ENCODE results near the gene KLHL18.
"Not testable (repeated sequence)": the region's sequence is repeated elsewhere in the genome, so short reads cannot be mapped to it uniquely, and the experiment has no call there.

KLHL18 gene

GRCh38 chr3:47313341-47314055 is 30.8 kb downstream of the KLHL18 start:
- Histone ChIP-seq H3K9me3 (ENCODE audit: control insufficient read depth, low read length) (no peaks in the 10 kb centered on the region), H3K36me3 (ENCODE audit: control insufficient read depth, insufficient read depth, low read length) (no peaks in the 10 kb centered on the region), H3K27ac (ENCODE audit: insufficient read depth, low read depth, low read length, poor library complexity, severe bottlenecking) (no peak overlapping the region), H3K4me1 (ENCODE audit: control insufficient read depth, insufficient read depth, low read length) (no peaks in the 10 kb centered on the region), H3K27me3 (ENCODE audit: control insufficient read depth, insufficient read depth, low read length, poor library complexity, severe bottlenecking) (no peaks in the 10 kb centered on the region), H3K4me3 (ENCODE audit: insufficient read depth, low read depth, low read length) (no peak overlapping the region)
- 93 to 94% methylated on average over 1 of the region's 1 CpG for WGBS, 2 experiments

GRCh38 chr3:47314056-47314764 is 31.5 kb downstream of the KLHL18 start:
- 90 to 92% methylated on average over 8 of the region's 8 CpGs for WGBS, 2 experiments
- H3K4me1 ChIP-seq (ENCODE audit: control insufficient read depth, insufficient read depth, low read length): no peaks in the 10 kb centered on the region
- H3K36me3 ChIP-seq (ENCODE audit: control insufficient read depth, insufficient read depth, low read length): no peaks in the 10 kb centered on the region
- H3K27ac ChIP-seq (ENCODE audit: insufficient read depth, low read depth, low read length, poor library complexity, severe bottlenecking): no peak overlapping the region
- no peaks in the 10 kb centered on the region for H3K27me3 ChIP-seq (ENCODE audit: control insufficient read depth, insufficient read depth, low read length, poor library complexity, severe bottlenecking)
- no peak overlapping the region for H3K4me3 ChIP-seq (ENCODE audit: insufficient read depth, low read depth, low read length)
- H3K9me3 ChIP-seq (ENCODE audit: control insufficient read depth, low read length): no peaks in the 10 kb centered on the region

- H3K27me3 ChIP-seq (ENCODE audit: control insufficient read depth, insufficient read depth, low read length, poor library complexity, severe bottlenecking): no peaks in the 10 kb centered on the region
- no peaks in the 10 kb centered on the region for H3K9me3 ChIP-seq (ENCODE audit: control insufficient read depth, low read length)
- peak overlapping the region; percentile 4 for H3K27ac ChIP-seq (ENCODE audit: insufficient read depth, low read depth, low read length, poor library complexity, severe bottlenecking)
- 94 to 96% methylated on average over 5 of the region's 5 CpGs for WGBS, 2 experiments
- no peaks in the 10 kb centered on the region for H3K4me1 ChIP-seq (ENCODE audit: control insufficient read depth, insufficient read depth, low read length)
- H3K36me3 ChIP-seq (ENCODE audit: control insufficient read depth, insufficient read depth, low read length): peaks cover 7% of the 10 kb centered on the region
- H3K4me3 ChIP-seq (ENCODE audit: insufficient read depth, low read depth, low read length): no peak overlapping the region
Observed at GRCh38 chr3:47315069-47315647, 32.4 kb downstream of the KLHL18 start.

- not testable (repeated sequence) for H3K9me3 ChIP-seq (ENCODE audit: control insufficient read depth, low read length); H3K27ac ChIP-seq (ENCODE audit: insufficient read depth, low read depth, low read length, poor library complexity, severe bottlenecking); H3K27me3 ChIP-seq (ENCODE audit: control insufficient read depth, insufficient read depth, low read length, poor library complexity, severe bottlenecking); H3K4me3 ChIP-seq (ENCODE audit: insufficient read depth, low read depth, low read length); H3K4me1 ChIP-seq (ENCODE audit: control insufficient read depth, insufficient read depth, low read length)
- 92 to 100% methylated on average over 1 of the region's 1 CpG for WGBS, 2 experiments
- peaks cover 11% of the 10 kb centered on the region for H3K36me3 ChIP-seq (ENCODE audit: control insufficient read depth, insufficient read depth, low read length)
Observed at GRCh38 chr3:47316151-47316550, 33.4 kb downstream of the KLHL18 start.

- H3K27ac ChIP-seq (ENCODE audit: insufficient read depth, low read depth, low read length, poor library complexity, severe bottlenecking): no peak overlapping the region
- H3K4me1 ChIP-seq (ENCODE audit: control insufficient read depth, insufficient read depth, low read length): no peaks in the 10 kb centered on the region
- H3K36me3 ChIP-seq (ENCODE audit: control insufficient read depth, insufficient read depth, low read length): peaks cover 19% of the 10 kb centered on the region
- 100% methylated on average over 1 of the region's 1 CpG for WGBS, 2 experiments
- H3K4me3 ChIP-seq (ENCODE audit: insufficient read depth, low read depth, low read length): no peak overlapping the region
- no peaks in the 10 kb centered on the region for H3K27me3 ChIP-seq (ENCODE audit: control insufficient read depth, insufficient read depth, low read length, poor library complexity, severe bottlenecking)
- H3K9me3 ChIP-seq (ENCODE audit: control insufficient read depth, low read length): no peaks in the 10 kb centered on the region
Observed at GRCh38 chr3:47318916-47319315, 36.2 kb downstream of the KLHL18 start.

GRCh38 chr3:47319956-47320355 is 37.2 kb downstream of the KLHL18 start:
- H3K4me1 ChIP-seq (ENCODE audit: control insufficient read depth, insufficient read depth, low read length): no peaks in the 10 kb centered on the region
- H3K36me3 ChIP-seq (ENCODE audit: control insufficient read depth, insufficient read depth, low read length): peaks cover 19% of the 10 kb centered on the region
- H3K4me3 ChIP-seq (ENCODE audit: insufficient read depth, low read depth, low read length): no peak overlapping the region
- H3K9me3 ChIP-seq (ENCODE audit: control insufficient read depth, low read length): no peaks in the 10 kb centered on the region
- H3K27me3 ChIP-seq (ENCODE audit: control insufficient read depth, insufficient read depth, low read length, poor library complexity, severe bottlenecking): no peaks in the 10 kb centered on the region
- WGBS, 2 experiments: 45% methylated on average over 2 of the region's 2 CpGs; no CpG with 5 or more reads in 1 of the 2 experiments
- no peak overlapping the region for H3K27ac ChIP-seq (ENCODE audit: insufficient read depth, low read depth, low read length, poor library complexity, severe bottlenecking)

GRCh38 chr3:47323431-47324277 is 40.9 kb downstream of the KLHL18 start:
- H3K4me3 ChIP-seq (ENCODE audit: insufficient read depth, low read depth, low read length): no peak overlapping the region
- WGBS, 2 experiments: 92 to 95% methylated on average over 8 of the region's 8 CpGs
- no peaks in the 10 kb centered on the region for H3K9me3 ChIP-seq (ENCODE audit: control insufficient read depth, low read length)
- no peak overlapping the region for H3K27ac ChIP-seq (ENCODE audit: insufficient read depth, low read depth, low read length, poor library complexity, severe bottlenecking)
- no peaks in the 10 kb centered on the region for H3K4me1 ChIP-seq (ENCODE audit: control insufficient read depth, insufficient read depth, low read length)
- H3K36me3 ChIP-seq (ENCODE audit: control insufficient read depth, insufficient read depth, low read length): peaks cover 23% of the 10 kb centered on the region
- no peaks in the 10 kb centered on the region for H3K27me3 ChIP-seq (ENCODE audit: control insufficient read depth, insufficient read depth, low read length, poor library complexity, severe bottlenecking)

- H3K27ac ChIP-seq (ENCODE audit: insufficient read depth, low read depth, low read length, poor library complexity, severe bottlenecking): no peak overlapping the region
- no peaks in the 10 kb centered on the region for H3K27me3 ChIP-seq (ENCODE audit: control insufficient read depth, insufficient read depth, low read length, poor library complexity, severe bottlenecking)
- no peak overlapping the region for H3K4me3 ChIP-seq (ENCODE audit: insufficient read depth, low read depth, low read length)
- no peaks in the 10 kb centered on the region for H3K4me1 ChIP-seq (ENCODE audit: control insufficient read depth, insufficient read depth, low read length)
- 6 to 9% methylated on average over 2 of the region's 2 CpGs for WGBS, 2 experiments
- peaks cover 23% of the 10 kb centered on the region for H3K36me3 ChIP-seq (ENCODE audit: control insufficient read depth, insufficient read depth, low read length)
- no peaks in the 10 kb centered on the region for H3K9me3 ChIP-seq (ENCODE audit: control insufficient read depth, low read length)
Observed at GRCh38 chr3:47324278-47324865, 41.6 kb downstream of the KLHL18 start.

- Histone ChIP-seq H3K4me1 (ENCODE audit: control insufficient read depth, insufficient read depth, low read length) (no peaks in the 10 kb centered on the region), H3K9me3 (ENCODE audit: control insufficient read depth, low read length) (no peaks in the 10 kb centered on the region), H3K27me3 (ENCODE audit: control insufficient read depth, insufficient read depth, low read length, poor library complexity, severe bottlenecking) (no peaks in the 10 kb centered on the region), H3K4me3 (ENCODE audit: insufficient read depth, low read depth, low read length) (no peak overlapping the region), H3K27ac (ENCODE audit: insufficient read depth, low read depth, low read length, poor library complexity, severe bottlenecking) (no peak overlapping the region), H3K36me3 (ENCODE audit: control insufficient read depth, insufficient read depth, low read length) (peaks cover 28% of the 10 kb centered on the region)
- WGBS, 2 experiments: 94 to 95% methylated on average over 3 of the region's 3 CpGs
Observed at GRCh38 chr3:47333907-47334306, 51.2 kb downstream of the KLHL18 start.

Measured in ectodermal cell (in vitro differentiated cells).